ENCODE results near the gene TIAM1.

- TF ChIP-seq CTCF (IDR thresholded peaks at IDR 0.05; ENCODE audit: insufficient read depth, low read depth, low read length) (no peak), EZH2 (IDR thresholded peaks at IDR 0.05; ENCODE audit: insufficient read depth, low read length) (no peak)
Observed at GRCh38 chr21:31201144-31201543, 142.9 kb downstream of the TIAM1 start.
